WI38 (cell line): ENCODE data around the gene RPL22.

Source experiments
- H3K4me3 ChIP-seq: 2 replicates; pipeline ENCODE4 v1.5.1; 2011; ENCODE audit warnings: low read depth, mild to moderate bottlenecking, control low read depth, low read length
- CTCF ChIP-seq: IDR thresholded peaks from 2 replicates; pipeline ENCODE4 v1.5.1; 2012; ENCODE audit warnings: low read depth, mild to moderate bottlenecking, control low read depth, low read length

The RPL22 gene

GRCh38 chr1:6154525-6155319 is 44.7 kb downstream of the RPL22 start:
- TF ChIP-seq CTCF = no peak
- H3K4me3 ChIP-seq = no peak overlapping the region

GRCh38 chr1:6152882-6153281 is 46.5 kb downstream of the RPL22 start:
- no peak for TF ChIP-seq CTCF

GRCh38 chr1:6152181-6152580 is 47.2 kb downstream of the RPL22 start:
- TF ChIP-seq CTCF = no peak
- no peak overlapping the region for H3K4me3 ChIP-seq

More at GRCh38 chr1:6152882-6153281, 46.5 kb downstream of the RPL22 start:
- H3K4me3 ChIP-seq = no peak overlapping the region

GRCh38 chr1:6151291-6151822 is 48.0 kb downstream of the RPL22 start:
- TF ChIP-seq CTCF = no peak
- H3K4me3 ChIP-seq = no peak overlapping the region

GRCh38 chr1:6150006-6150938 is 49.1 kb downstream of the RPL22 start:
- TF ChIP-seq CTCF = no peak
- H3K4me3 ChIP-seq = no peak overlapping the region

GRCh38 chr1:6149597-6149996 is 49.8 kb downstream of the RPL22 start:
- no peak for TF ChIP-seq CTCF
- H3K4me3 ChIP-seq = no peak overlapping the region
